Endothelial cell of umbilical vein (primary cell): ENCODE data around the gene AKT3. TPM values are rescaled to one million over a fixed set of nuclear protein-coding genes. Genes with fewer than 3 reads are reported as not detected.
A peak's percentile ranks its signal among the peaks of the same experiment; 100 is the strongest.

Source experiments
- BruUV-seq: library from RNA; stranded (reverse); fragments of 400-500 nt; replicated peaks from 2 replicates; lab custom pipeline; 2021; lab: Mats Ljungman, UMichigan
- CTCF ChIA-PET: fragments of 300-600, 350-600 bp; sonication (Branson Sonifier 250); formaldehyde crosslinking; loops from one replicate; lab custom pipeline; 2021; ENCODE audit warnings: antibody characterized with exemption, inconsistent platforms; lab: Charles Lee
- POLR2A ChIA-PET: fragments of 300-600, 350-600 bp; sonication (Branson Sonifier 250); formaldehyde crosslinking; loops from one replicate; lab custom pipeline; 2021; ENCODE audit warnings: antibody characterized with exemption, inconsistent platforms; lab: Charles Lee
- DNase-seq: peaks from one replicate; pipeline ENCODE4 v3.0.0-alpha.2; 2011; ENCODE audit warnings: low read depth, low spot score
- FAIRE-seq: peaks from 2 replicates; lab custom pipeline; 2011; peaks lifted over from hg19 to GRCh38; lab: Jason Lieb, UNC
- H2AFZ ChIP-seq: 2 replicates; pipeline ENCODE4 v1.6.0; 2012; ENCODE audit warnings: low read depth, low read length, control low read depth, inconsistent platforms
- H3K27ac ChIP-seq: 2 replicates; pipeline ENCODE4 v1.5.1; 2011; ENCODE audit warnings: low read depth, mild to moderate bottlenecking, control low read depth, low read length, moderate library complexity; ENCODE audit not compliant: insufficient read depth
- H3K27me3 ChIP-seq, 2 experiments: 2 replicates each; pipeline versions ENCODE4 v1.6.0 to v1.6.1; 2011; ENCODE audit warnings: low read length in 2 of 2, mixed read lengths in 1 of 2; ENCODE audit not compliant: control insufficient read depth in 2 of 2, insufficient read depth in 2 of 2
- H3K36me3 ChIP-seq, 2 experiments: 2 replicates in 1 of 2; 3 replicates in 1 of 2; pipeline ENCODE4 v1.5.1; 2011; ENCODE audit warnings: low read length in 2 of 2, mild to moderate bottlenecking in 1 of 2, moderate library complexity in 1 of 2; ENCODE audit not compliant: control insufficient read depth in 2 of 2, insufficient read depth in 2 of 2; ENCODE audit errors: extremely low read depth in 1 of 2
- H3K4me1 ChIP-seq: 3 replicates; pipeline ENCODE4 v1.5.1; 2011; ENCODE audit warnings: mild to moderate bottlenecking, low read length; ENCODE audit not compliant: control insufficient read depth, insufficient read depth; ENCODE audit errors: extremely low read depth
- H3K4me2 ChIP-seq: 2 replicates; pipeline ENCODE4 v1.6.1; 2011; ENCODE audit warnings: low read length, control low read depth, mixed read lengths; ENCODE audit not compliant: insufficient read depth
- H3K4me3 ChIP-seq, 3 experiments: fragments of 200-600 bp in 1 of 3; sonication (generic), shearing (Covaris generic) in 1 of 3; replicated peaks in 1 of 3; 2 replicates each; pipeline ENCODE4 v1.5.1; 2011 to 2016; ENCODE audit warnings: control low read depth in 3 of 3, low read length in 3 of 3, mild to moderate bottlenecking in 2 of 3, inconsistent platforms in 1 of 3, low read depth in 1 of 3, moderate library complexity in 1 of 3; ENCODE audit not compliant: insufficient read depth in 1 of 3
- H3K79me2 ChIP-seq: 2 replicates; pipeline ENCODE4 v1.6.0; 2012; ENCODE audit warnings: low read length, inconsistent platforms; ENCODE audit not compliant: control insufficient read depth, insufficient read depth
- H3K9ac ChIP-seq: replicated peaks from 2 replicates; pipeline ENCODE3; 2011; ENCODE audit warnings: low read length, control low read depth; ENCODE audit not compliant: insufficient read depth; ENCODE audit errors: extremely low read depth
- H3K9me1 ChIP-seq: replicated peaks from 3 replicates; pipeline ENCODE4 v1.6.0; 2011; ENCODE audit warnings: mild to moderate bottlenecking, low read length; ENCODE audit not compliant: control insufficient read depth, insufficient read depth; ENCODE audit errors: extremely low read depth
- H3K9me3 ChIP-seq: replicated peaks from 2 replicates; pipeline ENCODE4 v1.5.1; 2012; ENCODE audit warnings: low read length, inconsistent platforms; ENCODE audit not compliant: control insufficient read depth, insufficient read depth
- H4K20me1 ChIP-seq: replicated peaks from 2 replicates; pipeline ENCODE3; 2011; ENCODE audit warnings: mild to moderate bottlenecking, low read length; ENCODE audit not compliant: control insufficient read depth, insufficient read depth; ENCODE audit errors: extremely low read depth
- CTCF ChIP-seq, 2 donors: IDR thresholded peaks; 1 replicate in 1 of 2; 2 replicates in 1 of 2; pipeline ENCODE4 v1.5.1; 2011; ENCODE audit warnings: low read length in 2 of 2, mild to moderate bottlenecking in 2 of 2, moderate library complexity in 2 of 2, control low read depth in 1 of 2, inconsistent platforms in 1 of 2, low read depth in 1 of 2; ENCODE audit not compliant: insufficient read depth in 1 of 2; ENCODE audit errors: extremely low read depth in 1 of 2
- EZH2 ChIP-seq: IDR thresholded peaks from 2 replicates; pipeline ENCODE4 v1.6.1; 2012; ENCODE audit warnings: borderline replicate concordance, low read depth, mild to moderate bottlenecking, moderate library complexity, low read length, inconsistent platforms; ENCODE audit not compliant: severe bottlenecking
- FOS ChIP-seq: IDR thresholded peaks from 2 replicates; pipeline ENCODE4 v1.6.1; 2011; ENCODE audit warnings: mild to moderate bottlenecking, low read length, moderate library complexity, borderline replicate concordance; ENCODE audit not compliant: insufficient read depth
- GATA2 ChIP-seq: IDR thresholded peaks from 2 replicates; pipeline ENCODE4 v1.7.0; 2011; ENCODE audit warnings: low read depth, mild to moderate bottlenecking, moderate library complexity, mixed read lengths, low read length; ENCODE audit not compliant: insufficient read length, insufficient read depth
- JUN ChIP-seq: IDR thresholded peaks from 2 replicates; pipeline ENCODE4 v1.6.1; 2011; ENCODE audit warnings: borderline replicate concordance, low read depth; ENCODE audit not compliant: insufficient read length, insufficient read depth
- MAX ChIP-seq: IDR thresholded peaks from 2 replicates; pipeline ENCODE4 v1.6.1; 2011; ENCODE audit not compliant: insufficient read depth, insufficient read length
- MYC ChIP-seq: IDR thresholded peaks from one replicate; pipeline ENCODE4 v1.6.1; 2011; ENCODE audit warnings: mild to moderate bottlenecking, low read depth, low read length
- POLR2A ChIP-seq: IDR thresholded peaks from 2 replicates; pipeline ENCODE4 v1.6.1; 2012; ENCODE audit warnings: low read depth, mild to moderate bottlenecking, control low read depth, low read length
- POLR2AphosphoS5 ChIP-seq: IDR thresholded peaks from 2 replicates; pipeline ENCODE4 v1.6.1; 2012; ENCODE audit warnings: low read depth, mild to moderate bottlenecking, control low read depth, low read length, moderate library complexity; ENCODE audit not compliant: insufficient read depth
- dilution Hi-C: fragments of 300-500 bp; cut with MboI; formaldehyde crosslinking; loops from one replicate; pipeline ENCODE4 v1.15.0; 2019; ENCODE audit warnings: low sequenced_read_pairs; ENCODE audit not compliant: extremely low pct_ligation_motif_present
- intact Hi-C: fragments of 100-400 bp; cut with micrococcal nuclease; formaldehyde crosslinking; loops from one replicate; pipeline ENCODE4 v1.10.0; 2022
- polyA plus RNA-seq, 4 experiments: library from polyadenylated mRNA; depleted of rRNA in 3 of 4; stranded (reverse) in 3 of 4; unstranded in 1 of 4; fragments of >200 nt; gene quantifications; 2 replicates each; pipeline versions ENCODE4 v1.2.1 to v1.2.3, GENCODE V29; 2011 to 2012; ENCODE audit warnings: missing spikeins in 1 of 4
- total RNA-seq: library from RNA; stranded (reverse); gene quantifications from 2 replicates; pipeline ENCODE4 v1.2.3, GENCODE V29; 2021

AKT3 gene
- total and polyA plus RNA-seq, 2 donors (not counting 3 experiments of a cell fraction or from before 2014, with no cell fraction given): 20.6 to 97.1 TPM

- Histone ChIP-seq H3K27me3 (no peaks in the 10 kb centered on the region), H4K20me1 (no peaks in the 10 kb centered on the region), H3K27ac (no peak overlapping the region), H3K9me1 (no peaks in the 10 kb centered on the region), H2AFZ (no peak overlapping the region), H3K9me3 (no peaks in the 10 kb centered on the region), H3K4me1 (no peaks in the 10 kb centered on the region), H3K9ac (no peak overlapping the region), H3K4me2 (no peak overlapping the region), H3K4me3 (no peak overlapping the region), H3K79me2 (peaks cover 3% of the 10 kb centered on the region), H3K36me3 (no peaks in the 10 kb centered on the region)
- DNase-seq: peak; percentile 12
- CTCF ChIA-PET: interaction anchor here (1.1 kb wide), 1 partner anchor 62 kb away, joined by 3 read pairs; no protein-coding TSS in a partner anchor
- POLR2A ChIA-PET: no interaction called here
- intact Hi-C loops (no loop called here), dilution Hi-C loops (no loop called here)
- BruUV-seq: no TSS peak
- TF ChIP-seq EZH2 (no peak), JUN (no peak), POLR2A (no peak), GATA2 (no peak), MYC (no peak), FOS (no peak), CTCF (IDR thresholded peaks at IDR 0.05; ENCODE audit: extremely low read depth in 1 of 2, insufficient read depth in 1 of 2, low read depth in 1 of 2, low read length in 2 of 2) (no peak), MAX (no peak), POLR2AphosphoS5 (no peak)
- no peak for FAIRE-seq
Measured at GRCh38 chr1:243582326-243582725, 267.7 kb downstream of the AKT3 start.
